ENCODE measurements around the gene CIAPIN1.
A peak's percentile ranks its signal among the peaks of the same experiment; 100 is the strongest.
"Not testable (repeated sequence)": the region's sequence is repeated elsewhere in the genome, so short reads cannot be mapped to it uniquely, and the experiment has no call there.

The CIAPIN1 gene

DNA sequence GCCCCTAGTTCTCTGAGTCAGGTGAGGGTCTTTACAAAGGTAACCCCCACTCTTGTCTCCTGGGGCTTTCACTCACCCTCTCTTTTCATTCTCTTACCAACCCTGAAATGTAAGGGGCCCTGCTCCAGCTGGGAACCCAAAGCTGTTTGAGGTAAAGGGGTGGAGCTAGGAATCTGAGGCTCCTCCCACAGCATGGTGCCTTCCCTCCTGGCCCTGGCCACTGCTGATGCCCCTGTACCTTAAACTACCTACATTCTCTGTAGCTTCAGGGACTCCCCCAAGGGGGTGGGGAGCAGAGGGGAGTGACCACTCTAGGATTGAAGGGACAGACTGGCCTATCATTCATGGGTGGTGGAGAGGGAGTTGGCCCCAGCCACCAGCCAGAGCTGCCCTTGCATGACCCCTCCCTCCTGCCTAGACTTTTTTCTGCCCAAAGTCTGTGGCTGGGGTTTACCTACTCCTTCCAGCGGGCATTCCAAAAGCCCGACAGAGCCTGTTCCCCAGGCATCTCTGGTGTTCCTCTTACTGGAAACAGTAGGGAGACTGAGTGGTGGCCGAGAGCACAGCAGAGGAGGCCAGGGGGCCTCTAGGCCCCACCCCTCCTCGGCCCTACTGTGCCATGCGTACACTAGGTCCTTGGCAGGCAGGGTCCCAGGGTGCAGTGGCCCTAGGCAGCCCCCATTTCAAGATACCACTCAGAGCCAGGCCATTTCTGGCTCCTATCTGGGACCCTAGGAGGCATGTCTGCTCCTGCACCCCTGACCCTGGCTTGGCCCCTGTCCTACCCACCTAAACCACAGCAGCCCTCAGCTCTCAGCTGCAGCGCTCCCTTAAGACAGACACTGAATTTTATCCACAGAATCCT lies 29.6 kb upstream of the CIAPIN1 start:
- peak; percentile 36 for DNase-seq

GRCh38 chr16:57475711-57476339 lies 28.6 kb upstream of the CIAPIN1 start:
- DNase-seq = peak; percentile 90

- no peak for DNase-seq
Observed at GRCh38 chr16:57474671-57475661, 27.8 kb upstream of the CIAPIN1 start.

GRCh38 chr16:57473906-57474305 lies 26.7 kb upstream of the CIAPIN1 start:
- no peak for DNase-seq

- DNase-seq = no peak
Observed at GRCh38 chr16:57473176-57473840, 26.1 kb upstream of the CIAPIN1 start.

GRCh38 chr16:57472665-57473060 lies 25.5 kb upstream of the CIAPIN1 start:
- no peak for DNase-seq

DNA sequence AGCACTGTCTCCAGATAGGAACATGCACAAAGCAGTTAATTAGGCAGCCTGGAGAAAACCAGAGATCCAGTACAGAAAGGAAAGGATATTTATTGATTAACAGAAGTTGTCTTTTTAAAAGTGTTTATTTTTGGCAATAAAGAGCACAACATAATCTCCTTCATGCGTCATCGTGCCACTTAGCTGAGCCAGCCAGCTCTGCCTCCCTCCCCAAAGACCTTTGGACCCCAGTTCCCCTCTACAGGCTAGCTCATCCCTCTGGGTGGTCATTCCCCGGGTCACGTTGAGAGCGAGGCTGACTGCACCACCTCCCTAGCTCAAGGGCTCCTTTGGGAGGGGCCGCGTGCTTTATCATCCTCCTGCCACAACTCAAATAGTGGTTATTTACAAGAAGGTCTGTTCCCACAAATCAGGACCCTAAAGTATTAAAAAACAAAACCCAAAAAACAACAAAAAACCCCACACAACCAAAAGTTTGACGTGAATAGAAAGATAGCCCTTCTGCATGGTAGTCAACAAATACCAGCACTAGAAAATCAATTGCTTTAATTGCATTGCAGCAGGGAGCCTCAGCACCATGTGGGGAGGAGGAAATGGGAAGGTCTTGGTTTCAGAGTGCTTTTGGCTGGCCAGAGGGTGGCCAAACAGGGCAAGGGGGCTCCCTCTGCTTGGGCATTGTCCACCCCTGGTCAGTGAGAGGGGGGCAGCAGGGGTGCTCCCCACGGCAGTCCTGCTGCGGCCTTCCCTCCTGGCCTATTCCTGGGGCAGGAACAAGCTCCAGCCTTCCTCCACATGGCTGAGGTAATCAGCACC lies 24.9 kb upstream of the CIAPIN1 start:
- DNase-seq = no peak

DNA sequence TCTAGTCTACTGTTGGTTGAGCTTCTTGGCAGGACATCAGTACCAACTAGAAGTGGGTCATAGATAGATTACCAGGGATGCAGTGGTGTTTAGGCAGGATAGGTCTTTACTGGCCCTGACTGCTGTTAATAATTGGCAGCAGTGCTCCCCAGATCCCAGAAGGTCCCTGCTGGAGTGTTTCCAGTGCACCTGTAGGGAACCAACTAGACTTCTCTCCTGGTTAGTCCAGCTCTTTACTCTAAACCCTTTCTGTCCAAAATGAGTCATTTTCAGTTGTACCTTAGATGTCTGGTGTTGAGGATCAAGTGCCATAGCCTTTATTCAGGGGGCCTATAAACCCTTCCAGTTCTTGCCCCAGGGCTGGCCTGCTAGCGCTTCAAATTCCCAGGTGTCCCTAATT lies 24.0 kb upstream of the CIAPIN1 start:
- DNase-seq = no peak

GRCh38 chr16:57470711-57471110 lies 23.5 kb upstream of the CIAPIN1 start:
- no peak for DNase-seq

- DNase-seq = no peak
Observed at GRCh38 chr16:57469917-57470470, 22.8 kb upstream of the CIAPIN1 start.

- DNase-seq = no peak
Observed at GRCh38 chr16:57469046-57469445, 21.9 kb upstream of the CIAPIN1 start.

DNA sequence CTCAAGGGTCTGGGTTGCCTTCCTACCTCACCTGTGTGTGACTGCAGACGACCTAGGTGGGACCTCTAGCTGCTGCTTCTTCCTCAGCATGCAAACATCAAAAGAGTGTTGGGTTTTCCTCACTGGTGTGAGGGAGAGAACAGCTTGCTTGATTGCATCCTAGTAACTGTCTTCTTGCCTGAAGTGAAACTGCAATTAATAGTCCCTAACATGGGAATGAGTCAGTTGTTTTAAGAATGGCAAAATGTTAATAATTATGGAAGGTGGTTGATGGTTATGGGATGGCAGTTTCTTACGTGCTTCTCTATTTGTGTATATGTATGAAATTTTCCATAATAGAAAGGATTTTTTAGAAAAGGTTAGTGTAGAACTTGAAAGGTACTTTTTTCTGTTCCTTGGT lies 21.2 kb upstream of the CIAPIN1 start:
- no peak for DNase-seq

- no peak for DNase-seq
Observed at GRCh38 chr16:57464523-57464922, 17.3 kb upstream of the CIAPIN1 start.

DNA sequence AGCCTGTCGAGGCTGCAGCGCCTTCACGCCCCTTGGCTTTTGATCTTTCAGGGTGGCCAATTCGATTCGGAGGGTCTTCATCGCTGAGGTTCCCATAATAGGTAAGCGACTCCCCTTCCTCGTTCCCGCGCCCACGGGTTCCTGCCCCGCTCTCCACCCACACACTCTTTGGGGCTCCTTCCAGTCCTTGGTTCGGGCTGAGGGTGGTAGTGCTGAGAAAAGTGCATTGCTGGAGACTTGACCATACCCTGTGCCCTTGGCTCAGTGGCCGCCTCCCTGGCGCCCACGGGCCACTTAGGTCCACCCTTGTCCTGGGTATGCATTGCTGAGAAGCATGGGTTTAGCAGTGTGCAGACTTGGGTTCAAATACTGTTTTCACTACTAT lies 15.8 kb upstream of the CIAPIN1 start:
- DNase-seq = no peak

GRCh38 chr16:57462209-57462977 lies 15.2 kb upstream of the CIAPIN1 start, which contains the start of gene POLR2C:
POLR2C (plus strand) TSS chr16:57462679; CDS start chr16:57462725, 46 bp downstream.
- peak; percentile 95 for DNase-seq

- no peak for DNase-seq
Observed at GRCh38 chr16:57452021-57452420, 4.8 kb upstream of the CIAPIN1 start.

GRCh38 chr16:57446531-57447185 lies 527 bp downstream of the CIAPIN1 start:
- DNase-seq = peak; percentile 35

GRCh38 chr16:57445510-57445909 lies 1.7 kb downstream of the CIAPIN1 start:
- no peak for DNase-seq

GRCh38 chr16:57444711-57445110 lies 2.5 kb downstream of the CIAPIN1 start:
- DNase-seq = no peak

GRCh38 chr16:57440551-57440950 lies 6.6 kb downstream of the CIAPIN1 start:
- DNase-seq = not testable (repeated sequence)
